Neural cell (in vitro differentiated cells): ENCODE data around the gene ALK. TPM values are rescaled to one million over a fixed set of nuclear protein-coding genes. Genes with fewer than 3 reads are reported as not detected.

Experiments
- H2AFZ ChIP-seq: fragments of 200-600, 300-800 bp; sonication (generic), shearing (Covaris generic); 2 replicates; pipeline ENCODE4 v1.6.0; 2014; ENCODE audit warnings: low read depth, mild to moderate bottlenecking, antibody characterized with exemption, low read length, moderate library complexity
- H3F3A ChIP-seq: fragments of 200-600 bp; shearing (Covaris generic); 2 replicates; pipeline ENCODE4 v1.6.1; 2016; ENCODE audit warnings: mild to moderate bottlenecking, moderate library complexity, mixed read lengths, antibody characterized with exemption, low read length; ENCODE audit not compliant: insufficient read depth, poor library complexity, severe bottlenecking
- H3K27ac ChIP-seq: fragments of 200-600, 300-800 bp; sonication (generic), shearing (Covaris generic); 2 replicates; pipeline ENCODE4 v1.5.1; 2014; ENCODE audit warnings: mild to moderate bottlenecking, low read length, moderate library complexity
- H3K27me3 ChIP-seq: fragments of 300-800, 200-600 bp; sonication (generic), shearing (Covaris generic); 2 replicates; pipeline ENCODE4 v1.6.0; 2014; ENCODE audit warnings: mild to moderate bottlenecking, low read depth, low read length, moderate library complexity; ENCODE audit not compliant: insufficient read depth
- H3K36me3 ChIP-seq: fragments of 300-800, 200-600 bp; sonication (generic), shearing (Covaris generic); 2 replicates; pipeline ENCODE4 v1.5.1; 2014; ENCODE audit warnings: mild to moderate bottlenecking, antibody characterized with exemption, low read length, moderate library complexity; ENCODE audit not compliant: insufficient read depth
- H3K4me2 ChIP-seq: fragments of 300-800, 200-600 bp; sonication (generic), shearing (Covaris generic); 2 replicates; pipeline ENCODE4 v1.6.0; 2014; ENCODE audit warnings: mild to moderate bottlenecking, low read length
- H3K4me3 ChIP-seq: fragments of 300-800, 200-600 bp; sonication (generic), shearing (Covaris generic); 2 replicates; pipeline ENCODE4 v1.5.1; 2014; ENCODE audit warnings: mild to moderate bottlenecking, low read length, moderate library complexity
- H3K79me2 ChIP-seq: fragments of 200-600 bp; shearing (Covaris generic); replicated peaks from 2 replicates; pipeline ENCODE4 v1.6.0; 2014; ENCODE audit warnings: mild to moderate bottlenecking, low read length, moderate library complexity; ENCODE audit not compliant: insufficient read depth
- H3K9ac ChIP-seq: fragments of 300-800, 200-600 bp; sonication (generic), shearing (Covaris generic); 2 replicates; pipeline ENCODE4 v1.6.1; 2016; ENCODE audit warnings: mild to moderate bottlenecking, low read length, mixed read lengths
- H3K9me2 ChIP-seq: fragments of 200-600 bp; shearing (Covaris generic); 2 replicates; pipeline ENCODE4 v1.6.1; 2016; ENCODE audit warnings: mild to moderate bottlenecking, low read length, mixed read lengths; ENCODE audit not compliant: insufficient read depth
- H3K9me3 ChIP-seq: fragments of 200-600, 300-800 bp; sonication (generic), shearing (Covaris generic); 2 replicates; pipeline ENCODE4 v1.6.1; 2016; ENCODE audit warnings: mild to moderate bottlenecking, mixed run types, low read length, moderate library complexity, mixed read lengths
- H4K20me1 ChIP-seq: fragments of 200-600 bp; shearing (Covaris generic); 2 replicates; pipeline ENCODE4 v1.6.1; 2016; ENCODE audit warnings: mild to moderate bottlenecking, mixed run types; ENCODE audit not compliant: insufficient read depth
- EP300 ChIP-seq: fragments of 450-650 bp; conservative IDR thresholded peaks from 2 replicates; pipeline ENCODE4 v1.6.1; 2014; ENCODE audit warnings: antibody characterized with exemption, mild to moderate bottlenecking, moderate library complexity; ENCODE audit not compliant: poor library complexity, severe bottlenecking
- EZH2 ChIP-seq: fragments of 200-600, 300-800 bp; shearing (Covaris generic), sonication (generic); IDR thresholded peaks from 2 replicates; pipeline ENCODE4 v1.6.1; 2014; ENCODE audit warnings: antibody characterized with exemption, low read length, borderline replicate concordance, mild to moderate bottlenecking; ENCODE audit not compliant: insufficient read depth, poor library complexity, severe bottlenecking
- MXI1 ChIP-seq: fragments of 450-650 bp; conservative IDR thresholded peaks from 2 replicates; pipeline ENCODE4 v1.6.1; 2014; ENCODE audit warnings: antibody characterized with exemption, mild to moderate bottlenecking; ENCODE audit not compliant: poor library complexity, severe bottlenecking
- POLR2AphosphoS5 ChIP-seq: IDR thresholded peaks from 2 replicates; pipeline ENCODE4 v1.6.1; 2012
- RAD21 ChIP-seq: fragments of 450-650 bp; conservative IDR thresholded peaks from 2 replicates; pipeline ENCODE4 v1.6.1; 2014; ENCODE audit warnings: antibody characterized with exemption, mild to moderate bottlenecking, moderate library complexity
- SMC3 ChIP-seq: fragments of 450-650 bp; conservative IDR thresholded peaks from 2 replicates; pipeline ENCODE4 v1.6.1; 2014; ENCODE audit warnings: antibody characterized with exemption, mild to moderate bottlenecking, moderate library complexity; ENCODE audit not compliant: poor library complexity
- TAF1 ChIP-seq: IDR thresholded peaks from 2 replicates; pipeline ENCODE4 v1.6.1; 2012; ENCODE audit warnings: low read depth
- polyA plus RNA-seq: library from polyadenylated mRNA; depleted of rRNA; stranded (reverse); fragments of >200 nt; gene quantifications from 2 replicates; pipeline ENCODE4 v1.2.3, GENCODE V29; 2014
- TF ChIP-seq, protein P1 (sequence below): IDR thresholded peaks from 2 replicates; pipeline ENCODE4 v1.6.1; 2012; ENCODE audit warnings: borderline replicate concordance
- TF ChIP-seq, protein P2 (sequence below): fragments of 450-650 bp; IDR thresholded peaks from 2 replicates; pipeline ENCODE4 v1.5.1; 2014; ENCODE audit warnings: antibody characterized with exemption, mild to moderate bottlenecking, moderate library complexity; ENCODE audit not compliant: poor library complexity, severe bottlenecking

Gene ALK
- polyA plus RNA-seq, 1 donor from 2014 or later: 7.1 TPM

DNA sequence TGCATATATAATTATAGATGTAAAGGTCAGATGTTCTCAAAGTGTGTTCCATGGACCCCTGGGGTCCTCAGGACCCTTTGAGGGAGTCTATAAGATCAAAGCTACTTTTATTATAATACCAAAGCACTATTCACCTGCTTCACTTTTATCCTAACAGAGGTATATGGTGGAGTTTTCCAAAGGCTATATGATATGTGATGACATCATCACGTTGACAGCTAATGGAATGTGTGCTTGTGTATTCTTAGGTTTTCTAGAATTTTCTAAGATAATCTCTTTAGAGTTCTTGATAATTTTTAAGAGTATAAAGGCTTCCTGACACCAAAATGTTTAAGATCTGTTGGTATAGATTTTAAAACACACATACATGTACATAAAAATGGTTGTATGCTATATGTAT lies 10.4 kb upstream of the ALK start:
- no peak for TF ChIP-seq POLR2AphosphoS5
- no peak for TF ChIP-seq EZH2
- TF ChIP-seq TAF1: no peak
- no peak for TF ChIP-seq EP300
- TF ChIP-seq SMC3: no peak
- no peak for TF ChIP-seq RAD21
- TF ChIP-seq, protein P1, sequence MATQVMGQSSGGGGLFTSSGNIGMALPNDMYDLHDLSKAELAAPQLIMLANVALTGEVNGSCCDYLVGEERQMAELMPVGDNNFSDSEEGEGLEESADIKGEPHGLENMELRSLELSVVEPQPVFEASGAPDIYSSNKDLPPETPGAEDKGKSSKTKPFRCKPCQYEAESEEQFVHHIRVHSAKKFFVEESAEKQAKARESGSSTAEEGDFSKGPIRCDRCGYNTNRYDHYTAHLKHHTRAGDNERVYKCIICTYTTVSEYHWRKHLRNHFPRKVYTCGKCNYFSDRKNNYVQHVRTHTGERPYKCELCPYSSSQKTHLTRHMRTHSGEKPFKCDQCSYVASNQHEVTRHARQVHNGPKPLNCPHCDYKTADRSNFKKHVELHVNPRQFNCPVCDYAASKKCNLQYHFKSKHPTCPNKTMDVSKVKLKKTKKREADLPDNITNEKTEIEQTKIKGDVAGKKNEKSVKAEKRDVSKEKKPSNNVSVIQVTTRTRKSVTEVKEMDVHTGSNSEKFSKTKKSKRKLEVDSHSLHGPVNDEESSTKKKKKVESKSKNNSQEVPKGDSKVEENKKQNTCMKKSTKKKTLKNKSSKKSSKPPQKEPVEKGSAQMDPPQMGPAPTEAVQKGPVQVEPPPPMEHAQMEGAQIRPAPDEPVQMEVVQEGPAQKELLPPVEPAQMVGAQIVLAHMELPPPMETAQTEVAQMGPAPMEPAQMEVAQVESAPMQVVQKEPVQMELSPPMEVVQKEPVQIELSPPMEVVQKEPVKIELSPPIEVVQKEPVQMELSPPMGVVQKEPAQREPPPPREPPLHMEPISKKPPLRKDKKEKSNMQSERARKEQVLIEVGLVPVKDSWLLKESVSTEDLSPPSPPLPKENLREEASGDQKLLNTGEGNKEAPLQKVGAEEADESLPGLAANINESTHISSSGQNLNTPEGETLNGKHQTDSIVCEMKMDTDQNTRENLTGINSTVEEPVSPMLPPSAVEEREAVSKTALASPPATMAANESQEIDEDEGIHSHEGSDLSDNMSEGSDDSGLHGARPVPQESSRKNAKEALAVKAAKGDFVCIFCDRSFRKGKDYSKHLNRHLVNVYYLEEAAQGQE: no peak
- TF ChIP-seq MXI1: no peak
- TF ChIP-seq, protein P2, sequence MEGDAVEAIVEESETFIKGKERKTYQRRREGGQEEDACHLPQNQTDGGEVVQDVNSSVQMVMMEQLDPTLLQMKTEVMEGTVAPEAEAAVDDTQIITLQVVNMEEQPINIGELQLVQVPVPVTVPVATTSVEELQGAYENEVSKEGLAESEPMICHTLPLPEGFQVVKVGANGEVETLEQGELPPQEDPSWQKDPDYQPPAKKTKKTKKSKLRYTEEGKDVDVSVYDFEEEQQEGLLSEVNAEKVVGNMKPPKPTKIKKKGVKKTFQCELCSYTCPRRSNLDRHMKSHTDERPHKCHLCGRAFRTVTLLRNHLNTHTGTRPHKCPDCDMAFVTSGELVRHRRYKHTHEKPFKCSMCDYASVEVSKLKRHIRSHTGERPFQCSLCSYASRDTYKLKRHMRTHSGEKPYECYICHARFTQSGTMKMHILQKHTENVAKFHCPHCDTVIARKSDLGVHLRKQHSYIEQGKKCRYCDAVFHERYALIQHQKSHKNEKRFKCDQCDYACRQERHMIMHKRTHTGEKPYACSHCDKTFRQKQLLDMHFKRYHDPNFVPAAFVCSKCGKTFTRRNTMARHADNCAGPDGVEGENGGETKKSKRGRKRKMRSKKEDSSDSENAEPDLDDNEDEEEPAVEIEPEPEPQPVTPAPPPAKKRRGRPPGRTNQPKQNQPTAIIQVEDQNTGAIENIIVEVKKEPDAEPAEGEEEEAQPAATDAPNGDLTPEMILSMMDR: no peak
- Histone ChIP-seq H3K4me3 (no peak overlapping the region), H3F3A (no peaks in the 10 kb centered on the region), H3K9me3 (no peaks in the 10 kb centered on the region), H3K9me2 (no peaks in the 10 kb centered on the region), H3K27me3 (no peaks in the 10 kb centered on the region), H3K9ac (no peak overlapping the region), H3K4me2 (no peak overlapping the region), H3K27ac (no peak overlapping the region), H3K79me2 (no peaks in the 10 kb centered on the region), H4K20me1 (no peaks in the 10 kb centered on the region), H2AFZ (no peak overlapping the region), H3K36me3 (no peaks in the 10 kb centered on the region)

DNA sequence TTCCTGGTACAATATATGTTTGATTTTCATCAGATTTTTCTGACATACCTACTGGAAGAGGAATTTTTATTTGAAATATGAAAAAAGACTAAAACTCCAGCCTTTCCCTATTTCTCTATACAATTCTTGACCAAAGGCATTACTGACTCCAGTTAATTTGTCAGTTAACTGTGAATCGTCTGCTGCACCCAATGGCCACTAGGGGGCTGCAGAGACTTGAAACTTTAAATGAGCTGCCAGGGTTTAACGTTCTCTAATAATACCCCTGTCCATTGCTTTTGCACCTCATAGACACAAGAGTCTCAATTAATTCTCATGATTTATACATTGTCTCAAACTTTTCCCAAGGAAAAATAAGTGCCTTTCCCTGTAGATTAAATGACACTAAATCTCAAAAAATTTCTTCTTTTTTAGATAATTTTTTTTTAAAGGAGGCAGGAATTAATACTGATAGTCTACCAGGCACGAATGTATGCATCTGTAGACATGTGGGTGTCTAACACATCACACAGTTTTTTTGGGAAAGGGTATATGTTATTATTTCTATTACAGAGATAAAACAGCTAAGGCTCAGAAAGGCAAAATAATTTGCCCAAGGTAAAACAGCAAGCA lies 1.8 kb upstream of the ALK start:
- Histone ChIP-seq H3K4me3 (no peak overlapping the region), H3K9me3 (no peaks in the 10 kb centered on the region)

More for the DNA sequence above, 1.8 kb upstream of the ALK start:
- H3K27ac ChIP-seq: no peak overlapping the region
- TF ChIP-seq, protein P2: peak; percentile 93
- peak; percentile 93 for TF ChIP-seq SMC3
- peak; percentile 89 for TF ChIP-seq RAD21
- TF ChIP-seq EZH2: no peak
- H3K79me2 ChIP-seq: peaks cover 4% of the 10 kb centered on the region
- H2AFZ ChIP-seq: no peak overlapping the region
- no peaks in the 10 kb centered on the region for H3K9me2 ChIP-seq
- H3K9ac ChIP-seq: no peak overlapping the region
- H4K20me1 ChIP-seq: no peaks in the 10 kb centered on the region
- H3K27me3 ChIP-seq: peaks cover 21% of the 10 kb centered on the region
- H3K36me3 ChIP-seq: no peaks in the 10 kb centered on the region
- H3F3A ChIP-seq: no peaks in the 10 kb centered on the region
- no peak overlapping the region for H3K4me2 ChIP-seq
